AG04450 (cell line): Measurements from ENCODE around the gene ANGPTL4. TPM values are rescaled to one million over a fixed set of nuclear protein-coding genes. Genes with fewer than 3 reads are reported as not detected.

Source experiments
- CTCF ChIA-PET: fragments of 300-600, 350-600 bp; formaldehyde crosslinking; extraction: SDS; loops from one replicate; lab custom pipeline; 2022; ENCODE audit warnings: antibody characterized with exemption, inconsistent platforms; lab: Charles Lee
- POLR2A ChIA-PET: fragments of 350-600 bp; formaldehyde crosslinking; extraction: SDS; loops from one replicate; lab custom pipeline; 2021; ENCODE audit warnings: antibody characterized with exemption, inconsistent platforms; lab: Yijun Ruan, JAX
- DNase-seq: peaks from one replicate; pipeline ENCODE4 v3.0.0-alpha.2; 2011; ENCODE audit warnings: low read depth, low spot score
- H3K27ac ChIP-seq: one replicate; pipeline ENCODE4 v1.5.1; 2012; ENCODE audit warnings: low read depth, low read length, control low read depth
- H3K27me3 ChIP-seq: one replicate; pipeline ENCODE4 v1.6.0; 2012; ENCODE audit warnings: low read length; ENCODE audit not compliant: control insufficient read depth, insufficient read depth
- H3K4me3 ChIP-seq: 2 replicates; pipeline ENCODE4 v1.5.1; 2011; ENCODE audit warnings: mild to moderate bottlenecking, low read depth, low read length, control low read depth
- H3K9me3 ChIP-seq: 2 replicates; pipeline ENCODE4 v1.5.1; 2012; ENCODE audit warnings: low read length; ENCODE audit not compliant: control insufficient read depth, insufficient read depth
- polyA plus RNA-seq: library from polyadenylated mRNA; depleted of rRNA; stranded (reverse); fragments of >200 nt; gene quantifications from 2 replicates; pipeline ENCODE4 v1.2.3, GENCODE V29; 2011
- TF ChIP-seq, protein P1 (sequence below): IDR thresholded peaks from 2 replicates; pipeline ENCODE4 v1.5.1; 2011; ENCODE audit warnings: low read depth, low read length, control low read depth, inconsistent platforms

ANGPTL4 gene
- polyA plus RNA-seq, 1 experiment = 1.3 TPM

DNA sequence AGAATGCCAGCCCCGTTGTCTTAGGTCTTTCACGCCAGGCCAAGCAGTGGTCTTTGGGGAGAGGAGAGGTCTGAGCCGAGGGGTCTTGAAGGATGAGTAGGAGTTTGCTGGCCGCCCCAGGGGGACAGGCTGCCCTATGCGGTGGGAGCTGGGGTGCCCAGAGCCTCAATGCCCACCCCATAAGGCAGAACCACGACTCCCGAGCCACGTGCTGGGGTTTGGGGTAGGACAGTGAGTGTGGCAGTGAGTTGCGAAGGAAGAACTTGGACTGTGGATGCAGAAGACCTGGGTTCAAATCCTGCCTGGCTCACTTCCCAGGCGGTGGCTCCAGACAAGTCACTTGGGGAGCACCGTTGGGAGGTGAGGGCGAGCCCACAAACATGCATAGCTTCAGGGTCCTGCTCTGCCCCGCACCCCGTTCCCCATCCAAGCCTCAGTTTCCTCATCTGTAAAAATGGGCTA is 31.7 kb downstream of the ANGPTL4 start:
- CTCF ChIA-PET = interaction anchor here (1.0 kb wide), 1 partner anchor 41 kb away, joined by 7 read pairs; no protein-coding TSS in a partner anchor
- Histone ChIP-seq H3K4me3 (no peak overlapping the region), H3K27ac (no peak overlapping the region), H3K9me3 (no peaks in the 10 kb centered on the region; the same call in 1 of the 2 replicates), H3K27me3 (no peaks in the 10 kb centered on the region)
- POLR2A ChIA-PET = no interaction called here
- TF ChIP-seq, protein P1, sequence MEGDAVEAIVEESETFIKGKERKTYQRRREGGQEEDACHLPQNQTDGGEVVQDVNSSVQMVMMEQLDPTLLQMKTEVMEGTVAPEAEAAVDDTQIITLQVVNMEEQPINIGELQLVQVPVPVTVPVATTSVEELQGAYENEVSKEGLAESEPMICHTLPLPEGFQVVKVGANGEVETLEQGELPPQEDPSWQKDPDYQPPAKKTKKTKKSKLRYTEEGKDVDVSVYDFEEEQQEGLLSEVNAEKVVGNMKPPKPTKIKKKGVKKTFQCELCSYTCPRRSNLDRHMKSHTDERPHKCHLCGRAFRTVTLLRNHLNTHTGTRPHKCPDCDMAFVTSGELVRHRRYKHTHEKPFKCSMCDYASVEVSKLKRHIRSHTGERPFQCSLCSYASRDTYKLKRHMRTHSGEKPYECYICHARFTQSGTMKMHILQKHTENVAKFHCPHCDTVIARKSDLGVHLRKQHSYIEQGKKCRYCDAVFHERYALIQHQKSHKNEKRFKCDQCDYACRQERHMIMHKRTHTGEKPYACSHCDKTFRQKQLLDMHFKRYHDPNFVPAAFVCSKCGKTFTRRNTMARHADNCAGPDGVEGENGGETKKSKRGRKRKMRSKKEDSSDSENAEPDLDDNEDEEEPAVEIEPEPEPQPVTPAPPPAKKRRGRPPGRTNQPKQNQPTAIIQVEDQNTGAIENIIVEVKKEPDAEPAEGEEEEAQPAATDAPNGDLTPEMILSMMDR = no peak
- no peak for DNase-seq

DNA sequence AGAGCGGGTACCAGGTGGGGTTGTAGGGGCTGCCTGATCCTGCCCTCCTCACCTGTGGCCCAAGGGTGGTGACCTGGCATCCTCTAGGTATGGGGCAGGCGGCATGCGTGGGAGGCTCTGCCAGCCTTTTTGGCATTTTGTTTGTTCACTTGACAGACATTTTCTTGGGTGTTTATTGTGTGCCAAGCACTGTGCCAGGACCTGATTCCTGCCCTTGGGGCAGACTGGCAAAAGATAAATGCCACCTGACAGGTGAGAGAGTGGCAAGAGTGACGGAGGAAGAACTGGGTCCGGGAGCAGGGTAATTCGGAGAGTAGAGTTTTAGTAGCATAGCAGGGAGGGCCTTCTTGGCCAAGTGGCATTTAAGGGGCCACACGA is 32.2 kb downstream of the ANGPTL4 start:
- TF ChIP-seq, protein P1 = no peak
- H3K27ac ChIP-seq = no peak overlapping the region
- ChIA-PET CTCF (interaction anchor here (1.0 kb wide), 1 partner anchor 42 kb away, joined by 7 read pairs; no protein-coding TSS in a partner anchor), POLR2A (no interaction called here)
- H3K9me3 ChIP-seq = no peaks in the 10 kb centered on the region; the same call in 1 of the 2 replicates
- no peaks in the 10 kb centered on the region for H3K27me3 ChIP-seq
- DNase-seq = no peak
- no peak overlapping the region for H3K4me3 ChIP-seq

DNA sequence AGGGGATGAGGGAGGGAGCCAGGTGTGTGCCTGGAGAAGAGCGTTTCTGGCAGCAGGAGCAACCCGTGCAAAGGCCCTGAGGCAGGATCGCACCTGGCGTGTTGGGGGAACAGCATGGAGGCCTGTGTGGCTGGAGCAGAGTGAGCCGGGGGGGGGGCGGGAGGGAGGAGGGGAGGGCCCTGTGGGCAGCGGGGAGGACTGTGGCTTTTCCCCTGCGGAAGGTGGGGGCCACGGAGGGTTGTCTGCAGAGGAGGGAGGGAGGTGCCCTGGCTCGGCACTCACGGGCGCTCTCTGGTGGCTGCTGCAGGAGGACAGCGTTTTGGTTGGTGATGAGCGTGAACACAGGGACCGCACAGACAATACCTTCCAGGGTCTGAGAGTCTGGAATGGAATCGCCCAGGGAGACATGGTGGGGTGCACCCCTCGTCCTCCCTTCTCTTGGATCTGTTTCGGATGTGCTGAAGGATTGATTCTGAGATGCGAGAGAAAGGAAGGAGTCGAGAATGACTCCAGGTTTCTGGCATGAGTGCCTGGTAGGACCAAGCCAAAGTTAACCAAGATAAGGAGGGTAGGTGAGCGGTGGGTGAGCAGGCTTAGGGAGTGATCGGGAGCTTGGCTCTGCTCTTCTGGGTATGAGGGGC is 32.7 kb downstream of the ANGPTL4 start:
- H3K4me3 ChIP-seq = no peak overlapping the region
- H3K27ac ChIP-seq = no peak overlapping the region
- no peaks in the 10 kb centered on the region for H3K27me3 ChIP-seq
- TF ChIP-seq, protein P1 = peak; percentile 72
- POLR2A ChIA-PET = no interaction called here
- CTCF ChIA-PET = interaction anchor here (0.9 to 1.0 kb wide), 4 partner anchors 42 to 61 kb away, joined by 3 to 7 read pairs (median 6); no protein-coding TSS in a partner anchor
- DNase-seq = no peak
- no peaks in the 10 kb centered on the region; the same call in 1 of the 2 replicates for H3K9me3 ChIP-seq

DNA sequence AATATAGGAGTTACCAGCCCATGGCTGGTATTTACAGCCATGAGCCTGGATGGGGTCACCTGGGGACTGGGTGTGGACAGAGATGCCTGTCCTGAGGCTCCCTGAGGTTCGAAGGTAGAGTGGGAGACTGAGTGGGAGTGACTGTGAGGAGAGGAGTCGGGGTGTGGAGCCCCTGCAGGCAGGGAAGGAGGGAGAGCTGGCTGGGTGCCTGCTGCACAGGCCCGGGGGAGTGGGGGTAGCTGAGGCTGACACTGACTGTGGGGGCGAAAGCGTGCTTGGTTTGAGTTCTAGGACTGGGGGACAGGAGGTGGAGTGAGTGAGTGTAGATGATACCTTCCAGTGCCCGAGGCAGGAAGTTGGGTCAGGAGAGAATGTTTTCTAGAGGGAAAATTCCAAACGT is 33.3 kb downstream of the ANGPTL4 start:
- CTCF ChIA-PET = interaction anchor here (0.6 to 2.3 kb wide), 6 partner anchors 16 to 86 kb away, joined by 3 to 10 read pairs (median 5); partner anchors contain the start of gene MARCHF2
- POLR2A ChIA-PET = interaction anchor here (1.6 kb wide), 1 partner anchor 16 kb away, joined by 3 read pairs; the partner anchor contains the start of gene MARCHF2
- no peak overlapping the region for H3K27ac ChIP-seq
- no peaks in the 10 kb centered on the region; the same call in 1 of the 2 replicates for H3K9me3 ChIP-seq
- no peak overlapping the region for H3K4me3 ChIP-seq
- TF ChIP-seq, protein P1 = no peak
- no peaks in the 10 kb centered on the region for H3K27me3 ChIP-seq
- no peak for DNase-seq
